Activated T-helper 1 cell treated with anti-CD3 and anti-CD28 coated beads, Interleukin-12 subunit alpha, Interleukin-12 subunit beta, Interleukin-2, Interleukin-4 antibody, amounts not matched to agents 30 ng/mL and 10 ng/mL and 1 ng/mL, durations not matched to agents 14 hours and 24 hours and 36 hours (primary cell): ENCODE results near the gene NLRP1. TPM values are rescaled to one million over a fixed set of nuclear protein-coding genes. Genes with fewer than 3 reads are reported as not detected.

Experiments used
- DNase-seq: peaks from one replicate; pipeline ENCODE4 v3.0.0; 2021; ENCODE audit warnings: low spot score
- H3K27ac Mint-ChIP-seq: one replicate; pipeline ENCODE4 v1.8.0; 2021; ENCODE audit warnings: mild to moderate bottlenecking, mixed read lengths
- H3K27me3 Mint-ChIP-seq: one replicate; pipeline ENCODE4 v1.8.0; 2022; ENCODE audit warnings: mild to moderate bottlenecking, moderate library complexity, mixed read lengths; ENCODE audit not compliant: insufficient read depth
- H3K36me3 Mint-ChIP-seq: one replicate; pipeline ENCODE4 v1.8.0; 2021; ENCODE audit warnings: low read depth, mixed read lengths
- H3K4me1 Mint-ChIP-seq: one replicate; pipeline ENCODE4 v1.8.0; 2021; ENCODE audit warnings: low read depth, mixed read lengths
- H3K4me3 Mint-ChIP-seq: one replicate; pipeline ENCODE4 v1.8.0; 2021; ENCODE audit warnings: mild to moderate bottlenecking, moderate library complexity, mixed read lengths
- H3K9me3 Mint-ChIP-seq: one replicate; pipeline ENCODE4 v1.8.0; 2021; ENCODE audit warnings: mixed read lengths
- intact Hi-C: fragments of 100-400 bp; cut with micrococcal nuclease; formaldehyde crosslinking; loops from one replicate; pipeline ENCODE4 v1.15.1; 2024
- total RNA-seq: library from RNA; stranded (reverse); gene quantifications from 2 replicates; pipeline ENCODE4 v1.2.3, GENCODE V29; 2022

Gene NLRP1
- total RNA-seq, 1 donor from 2014 or later = 26.0 TPM

GRCh38 chr17:5467416-5467815 is 116.9 kb downstream of the NLRP1 start:
- no peak for DNase-seq

GRCh38 chr17:5466295-5466694 is 118.0 kb downstream of the NLRP1 start:
- Mint-ChIP-seq H3K9me3 (no peaks in the 10 kb centered on the region), H3K4me3 (peak overlapping the region; percentile 92), H3K36me3 (peaks cover 15% of the 10 kb centered on the region), H3K27ac (no peak overlapping the region), H3K27me3 (no peaks in the 10 kb centered on the region), H3K4me1 (peaks cover 53% of the 10 kb centered on the region)
- intact Hi-C loops = no loop called here
- DNase-seq = no peak

More at GRCh38 chr17:5467416-5467815, 116.9 kb downstream of the NLRP1 start:
- peaks cover 17% of the 10 kb centered on the region for H3K36me3 Mint-ChIP-seq
- intact Hi-C loops = no loop called here
- peak overlapping the region; percentile 46 for H3K27ac Mint-ChIP-seq
- H3K4me1 Mint-ChIP-seq = peaks cover 53% of the 10 kb centered on the region
- H3K4me3 Mint-ChIP-seq = peak overlapping the region; percentile 92
- no peaks in the 10 kb centered on the region for H3K9me3 Mint-ChIP-seq
- no peaks in the 10 kb centered on the region for H3K27me3 Mint-ChIP-seq

GRCh38 chr17:5464717-5465507 is 119.4 kb downstream of the NLRP1 start:
- H3K4me1 Mint-ChIP-seq = peaks cover 49% of the 10 kb centered on the region
- no peak overlapping the region for H3K4me3 Mint-ChIP-seq
- peaks cover 21% of the 10 kb centered on the region for H3K36me3 Mint-ChIP-seq
- DNase-seq = no peak
- no peaks in the 10 kb centered on the region for H3K9me3 Mint-ChIP-seq
- H3K27ac Mint-ChIP-seq = peak overlapping the region; percentile 4
- intact Hi-C loops = no loop called here
- H3K27me3 Mint-ChIP-seq = no peaks in the 10 kb centered on the region

Other genes starting within 250 kb of the NLRP1 start
- gene NUP88, start 164.8 kb downstream of the NLRP1 start, total RNA-seq = 165 and 170 TPM in 2 replicates
- 61.0 and 67.0 TPM in 2 replicates for gene RPAIN, start 164.3 kb downstream of the NLRP1 start, total RNA-seq
- 410 and 413 TPM in 2 replicates for gene C1QBP, start 145.4 kb downstream of the NLRP1 start, total RNA-seq
- gene DHX33, start 115.5 kb downstream of the NLRP1 start, total RNA-seq = 38.0 and 41.8 TPM in 2 replicates
- 71.7 and 73.2 TPM in 2 replicates for gene DERL2, start 98.3 kb downstream of the NLRP1 start, total RNA-seq
- 38.1 and 39.6 TPM in 2 replicates for gene MIS12, start 97.9 kb downstream of the NLRP1 start, total RNA-seq